Transverse colon (tissue), 4 donors: ENCODE results near the gene LRRC26.

ENCODE experiments used
- EP300 ChIP-seq: sonication (generic); formaldehyde crosslinking; IDR thresholded peaks from one replicate; pipeline ENCODE4 v1.6.1; 2017; ENCODE audit warnings: antibody characterized with exemption, low read depth
- POLR2A ChIP-seq: fragments of 450-650 bp; IDR thresholded peaks from one replicate; pipeline ENCODE4 v1.6.1; 2016; ENCODE audit warnings: antibody characterized with exemption, mild to moderate bottlenecking, moderate library complexity
- POLR2AphosphoS5 ChIP-seq, 3 donors: sonication (generic); formaldehyde crosslinking; IDR thresholded peaks; one replicate each; pipeline ENCODE4 v1.6.1; 2016; ENCODE audit warnings: antibody characterized with exemption in 3 of 3
- TF ChIP-seq, protein P1 (sequence below), 5 experiments: fragments of 200-600 bp in 3 of 5; fragments of 450-650 bp in 2 of 5; sonication (generic) in 3 of 5; IDR thresholded peaks; 1 replicate in 2 of 5; 2 replicates in 3 of 5; pipeline ENCODE4 v1.5.1; 2016 to 2017; ENCODE audit warnings: antibody characterized with exemption in 5 of 5, inconsistent platforms in 3 of 5, mild to moderate bottlenecking in 2 of 5, moderate library complexity in 1 of 5

DNA sequence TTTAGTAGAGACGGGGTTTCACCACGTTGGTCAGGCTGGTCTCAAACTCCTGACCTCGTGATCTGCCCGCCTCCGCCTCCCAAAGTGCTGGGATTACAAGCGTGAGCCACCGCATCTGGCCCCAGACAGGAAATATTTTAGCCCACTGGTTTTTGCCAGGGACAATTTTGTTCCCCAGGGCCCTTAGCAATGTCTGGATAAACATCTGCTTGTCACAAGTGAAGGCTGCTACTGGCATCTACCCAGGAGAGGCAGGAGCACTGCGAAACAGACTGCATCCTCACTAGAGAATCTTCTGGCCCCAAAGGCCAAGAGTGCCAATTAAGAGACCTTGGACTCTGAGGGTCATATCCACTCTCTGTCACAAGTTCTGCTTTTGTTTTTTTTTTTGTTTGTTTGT, 33.1 kb upstream of the LRRC26 start:
- TF ChIP-seq, protein P1, sequence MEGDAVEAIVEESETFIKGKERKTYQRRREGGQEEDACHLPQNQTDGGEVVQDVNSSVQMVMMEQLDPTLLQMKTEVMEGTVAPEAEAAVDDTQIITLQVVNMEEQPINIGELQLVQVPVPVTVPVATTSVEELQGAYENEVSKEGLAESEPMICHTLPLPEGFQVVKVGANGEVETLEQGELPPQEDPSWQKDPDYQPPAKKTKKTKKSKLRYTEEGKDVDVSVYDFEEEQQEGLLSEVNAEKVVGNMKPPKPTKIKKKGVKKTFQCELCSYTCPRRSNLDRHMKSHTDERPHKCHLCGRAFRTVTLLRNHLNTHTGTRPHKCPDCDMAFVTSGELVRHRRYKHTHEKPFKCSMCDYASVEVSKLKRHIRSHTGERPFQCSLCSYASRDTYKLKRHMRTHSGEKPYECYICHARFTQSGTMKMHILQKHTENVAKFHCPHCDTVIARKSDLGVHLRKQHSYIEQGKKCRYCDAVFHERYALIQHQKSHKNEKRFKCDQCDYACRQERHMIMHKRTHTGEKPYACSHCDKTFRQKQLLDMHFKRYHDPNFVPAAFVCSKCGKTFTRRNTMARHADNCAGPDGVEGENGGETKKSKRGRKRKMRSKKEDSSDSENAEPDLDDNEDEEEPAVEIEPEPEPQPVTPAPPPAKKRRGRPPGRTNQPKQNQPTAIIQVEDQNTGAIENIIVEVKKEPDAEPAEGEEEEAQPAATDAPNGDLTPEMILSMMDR (IDR thresholded peaks at IDR 0.05): no peak
- no peak for TF ChIP-seq POLR2AphosphoS5 (IDR thresholded peaks at IDR 0.05)
- no peak for TF ChIP-seq EP300
- TF ChIP-seq POLR2A: no peak
